Measurements from ENCODE around the gene CAMK2B.

Gene CAMK2B

GRCh38 chr7:44308596-44309270 lies 16.7 kb downstream of the CAMK2B start:
- DNase-seq (ENCODE audit: low read depth) = no peak

- no peak for DNase-seq (ENCODE audit: low read depth)
Observed at GRCh38 chr7:44307905-44308595, 17.3 kb downstream of the CAMK2B start.

- no peak for DNase-seq (ENCODE audit: low read depth)
Observed at GRCh38 chr7:44307301-44307900, 18.0 kb downstream of the CAMK2B start.

DNA sequence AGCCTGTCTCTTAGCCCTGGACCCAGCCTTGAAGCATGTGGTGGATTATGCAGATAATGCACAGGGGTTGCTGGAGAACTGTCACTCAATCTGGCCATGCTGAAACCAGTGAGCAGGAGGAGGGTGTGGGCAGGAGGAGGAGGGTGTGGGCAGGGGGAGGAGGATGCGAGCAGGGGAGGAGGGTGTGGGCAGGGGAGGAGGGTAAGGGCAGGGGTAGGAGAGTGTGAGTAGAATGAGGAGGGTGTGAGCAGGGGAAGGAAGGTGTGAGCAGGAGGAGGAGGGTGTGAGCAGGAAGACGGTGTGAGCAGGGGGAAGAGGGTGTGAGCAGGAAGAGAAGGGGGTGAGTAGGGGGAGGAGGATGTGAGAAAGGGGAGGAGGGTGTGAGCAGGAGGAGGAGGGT lies 18.8 kb downstream of the CAMK2B start:
- no peak for DNase-seq (ENCODE audit: low read depth)

DNA sequence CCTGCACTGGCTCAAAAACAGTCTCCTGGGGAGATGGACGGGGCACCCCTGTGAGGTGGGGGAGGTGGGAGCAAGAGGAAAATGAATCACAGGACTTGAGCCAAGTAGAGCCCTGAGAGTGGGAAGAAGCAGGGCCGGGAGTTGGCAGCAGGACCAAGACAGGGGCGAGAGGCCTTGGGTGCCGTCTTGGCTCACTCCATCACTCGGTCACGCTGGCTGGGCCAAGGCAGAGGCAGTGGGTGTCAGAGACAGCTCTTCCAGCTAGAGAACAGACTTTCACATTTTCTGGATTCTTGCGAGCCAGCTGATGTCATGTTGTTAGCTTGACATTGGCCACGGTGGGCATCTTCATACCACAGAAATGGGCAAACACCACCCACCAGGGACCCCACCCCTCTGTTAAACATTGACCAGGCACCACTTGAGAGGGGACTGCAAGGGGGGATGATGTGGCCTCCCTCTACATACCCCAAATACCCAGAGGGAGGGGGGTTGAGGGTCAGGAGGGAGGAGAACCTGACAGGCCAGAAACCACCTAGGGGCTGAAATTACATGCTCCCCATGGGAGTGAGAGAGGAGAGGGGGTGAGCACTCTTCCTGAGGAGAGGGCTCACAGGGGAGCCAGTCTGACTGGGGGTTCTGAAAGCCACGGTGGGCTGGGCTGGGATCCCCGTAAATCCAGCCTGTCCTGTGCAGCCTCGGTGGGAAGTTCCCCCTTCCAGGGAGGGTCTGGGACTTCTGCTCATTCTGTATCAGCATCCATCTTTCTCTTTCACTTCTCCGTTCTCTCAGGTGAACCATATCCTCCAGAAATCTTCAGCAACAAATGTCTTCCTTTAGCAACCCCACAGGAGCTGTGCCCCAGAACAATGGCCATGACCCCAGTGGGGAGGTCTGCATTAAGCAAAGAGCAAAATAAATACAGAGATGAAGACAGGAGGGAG lies 19.6 kb downstream of the CAMK2B start:
- no peak for DNase-seq (ENCODE audit: low read depth)

GRCh38 chr7:44294325-44295069 lies 30.9 kb downstream of the CAMK2B start:
- DNase-seq (ENCODE audit: low read depth) = no peak

DNA sequence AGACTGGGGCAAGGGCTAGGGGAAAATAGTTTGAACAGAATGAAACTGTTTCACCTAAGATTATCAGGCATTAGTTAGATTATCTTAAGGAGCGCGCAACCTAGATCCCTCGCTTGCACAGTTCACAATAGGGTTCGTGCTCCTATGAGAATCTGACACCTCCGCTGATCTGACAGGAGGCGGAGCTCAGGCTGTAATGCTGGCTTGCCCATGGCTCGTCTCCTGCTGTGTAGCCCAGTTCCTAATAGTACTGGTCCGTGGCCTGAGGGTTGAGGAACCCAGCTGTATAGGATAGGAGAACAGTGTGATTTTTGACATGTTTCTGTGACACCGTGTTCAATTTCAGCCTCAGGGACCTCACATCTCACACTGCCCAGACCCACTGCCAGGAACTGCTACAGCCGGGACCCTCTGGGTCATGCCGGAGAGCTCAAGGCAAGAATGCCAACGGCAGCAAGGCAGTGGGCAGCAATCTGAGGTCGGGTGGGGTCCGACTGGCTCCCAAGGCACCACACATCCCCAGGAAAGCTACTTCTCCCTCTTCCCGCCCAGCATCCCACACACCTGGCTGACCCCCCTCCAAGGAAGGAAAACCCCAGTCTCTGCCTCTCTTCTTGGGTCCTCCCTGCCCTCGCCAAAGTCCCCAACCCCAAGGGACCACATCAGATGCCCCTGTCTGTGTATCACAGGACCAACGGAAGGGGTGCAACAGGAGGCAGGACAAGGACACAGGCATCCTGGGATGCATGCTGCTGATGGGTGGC lies 31.7 kb downstream of the CAMK2B start:
- no peak for DNase-seq (ENCODE audit: low read depth)

DNA sequence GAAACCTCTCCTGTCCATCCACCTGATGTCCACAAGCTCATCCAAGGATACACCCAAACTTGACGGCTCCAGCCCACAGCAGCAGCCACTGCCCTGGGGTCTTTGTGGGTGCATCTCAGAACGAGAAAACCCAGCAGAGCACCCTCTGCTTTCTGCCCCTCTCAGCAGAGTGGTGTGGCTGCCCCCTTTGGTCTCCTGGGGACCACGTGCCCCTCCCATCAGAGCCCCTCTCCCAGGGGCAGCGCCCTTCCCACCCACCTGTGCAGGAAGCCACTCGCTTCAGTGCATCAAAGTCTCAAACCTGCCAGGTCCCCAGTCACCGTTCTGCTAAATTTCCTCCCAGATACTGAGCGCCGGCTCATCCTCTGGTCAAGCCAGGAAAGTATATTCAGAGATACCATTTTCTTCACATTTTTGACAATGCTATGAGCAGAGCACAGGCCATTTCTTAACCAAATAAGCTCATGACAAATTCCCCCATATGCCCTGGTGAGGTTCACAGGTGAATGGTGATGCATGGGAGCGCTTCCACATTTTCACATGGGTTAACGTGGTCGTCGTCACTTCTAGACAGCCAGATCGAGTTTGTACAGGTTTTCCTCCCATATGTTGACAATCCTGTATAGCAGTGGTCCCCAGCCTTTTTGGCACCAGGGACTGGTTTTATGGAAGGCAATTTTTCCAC lies 32.4 kb downstream of the CAMK2B start:
- no peak for DNase-seq (ENCODE audit: low read depth)

- DNase-seq (ENCODE audit: low read depth) = no peak
Observed at GRCh38 chr7:44292420-44292817, 33.0 kb downstream of the CAMK2B start.

DNA sequence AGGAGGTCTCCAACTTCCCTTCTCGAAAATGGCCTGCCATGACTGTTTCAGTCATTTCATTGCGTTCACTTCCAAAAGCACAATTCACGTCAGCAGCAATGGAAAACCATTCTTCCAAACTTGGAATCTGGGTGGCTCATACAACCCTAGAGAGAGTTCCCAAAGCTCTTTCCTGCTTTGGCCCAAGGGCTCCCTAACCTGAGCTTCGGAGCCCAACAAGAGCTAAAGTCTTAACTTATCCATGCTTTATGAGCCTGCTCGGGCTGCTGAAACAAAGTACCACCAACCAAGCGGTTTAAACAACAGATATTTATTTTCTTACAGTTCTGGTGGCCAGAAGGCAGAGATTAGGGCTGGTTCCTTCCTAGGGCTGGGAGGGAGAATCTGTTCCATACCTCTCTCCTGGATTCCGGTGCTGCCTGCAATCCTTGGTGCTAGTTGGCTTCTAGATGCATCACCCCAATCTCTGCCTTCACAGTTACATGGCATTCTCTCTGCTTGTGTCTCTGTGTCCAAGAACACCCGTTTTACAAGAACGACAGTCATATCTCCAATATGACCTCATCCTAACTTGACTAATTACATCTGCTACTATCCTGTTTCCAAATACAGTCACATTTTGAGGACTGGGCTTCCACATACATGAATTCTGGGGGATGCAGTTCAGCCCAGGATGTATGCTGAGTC lies 33.5 kb downstream of the CAMK2B start:
- no peak for DNase-seq (ENCODE audit: low read depth)

- no peak for DNase-seq (ENCODE audit: low read depth)
Observed at GRCh38 chr7:44291066-44291732, 34.2 kb downstream of the CAMK2B start.

DNA sequence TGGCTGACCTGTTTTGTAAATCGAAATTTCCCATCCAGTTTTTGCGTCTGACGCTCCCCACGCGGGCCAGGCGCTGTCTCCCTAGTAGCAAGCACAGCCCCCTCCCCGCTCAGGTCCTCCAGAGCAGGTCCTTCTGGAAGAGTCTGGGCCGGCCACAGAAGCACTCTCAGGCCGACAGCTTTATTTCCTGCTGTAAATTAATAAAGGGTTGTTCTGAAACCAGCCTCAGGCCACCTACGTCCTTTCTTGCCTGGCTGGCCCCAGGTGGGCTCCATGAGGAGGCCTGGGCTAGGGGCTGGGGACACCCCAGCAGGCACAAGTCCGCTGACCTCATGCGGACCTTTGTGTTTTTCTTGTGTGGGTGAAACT lies 35.2 kb downstream of the CAMK2B start:
- DNase-seq (ENCODE audit: low read depth) = no peak

DNA sequence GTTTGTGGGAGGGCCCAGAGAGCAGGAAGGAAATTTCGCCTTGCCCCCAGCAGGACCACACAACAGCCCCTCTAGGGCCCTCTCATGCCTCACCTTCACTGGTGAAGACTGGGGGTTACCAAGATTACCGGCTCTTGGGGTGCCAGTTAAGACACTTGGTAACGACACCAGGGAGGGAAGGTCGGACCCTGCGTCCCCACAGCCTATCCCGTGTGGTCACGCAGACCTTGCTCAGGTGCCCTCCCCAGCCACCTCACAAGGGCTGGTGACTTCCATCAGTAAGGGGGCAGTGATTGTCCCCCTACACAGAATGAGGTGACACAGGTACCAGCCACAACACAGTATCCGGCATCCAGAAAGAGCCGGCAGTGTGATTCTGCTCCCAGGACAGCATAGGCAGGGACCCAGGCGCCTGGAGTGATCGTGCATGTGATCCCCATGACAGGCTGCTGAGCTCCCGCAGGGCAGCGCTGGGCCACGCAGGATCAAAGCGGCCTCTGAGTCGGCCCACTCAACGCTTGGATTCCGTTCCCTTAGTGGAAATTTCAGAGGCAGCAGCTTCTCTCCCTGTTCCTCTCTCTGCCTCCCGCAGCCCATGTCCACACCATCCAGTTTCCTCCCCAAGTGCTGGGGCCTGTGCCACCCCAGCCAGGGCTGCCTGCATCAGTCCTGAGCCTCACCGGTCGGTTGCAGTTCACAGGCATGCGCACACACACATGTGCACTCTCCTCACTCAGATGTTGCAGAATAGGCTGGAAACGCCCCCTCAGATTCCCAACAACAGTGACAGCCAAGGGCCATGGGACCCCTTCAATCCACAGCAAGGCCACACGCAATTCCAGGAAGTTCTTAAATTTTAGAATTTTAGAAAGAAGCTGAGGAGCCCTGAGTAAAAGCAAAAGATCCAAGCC lies 35.8 kb downstream of the CAMK2B start:
- no peak for DNase-seq (ENCODE audit: low read depth)

GRCh38 chr7:44288811-44289340 lies 36.5 kb downstream of the CAMK2B start:
- DNase-seq (ENCODE audit: low read depth) = no peak

GRCh38 chr7:44288381-44288685 lies 37.1 kb downstream of the CAMK2B start:
- DNase-seq (ENCODE audit: low read depth) = no peak

DNA sequence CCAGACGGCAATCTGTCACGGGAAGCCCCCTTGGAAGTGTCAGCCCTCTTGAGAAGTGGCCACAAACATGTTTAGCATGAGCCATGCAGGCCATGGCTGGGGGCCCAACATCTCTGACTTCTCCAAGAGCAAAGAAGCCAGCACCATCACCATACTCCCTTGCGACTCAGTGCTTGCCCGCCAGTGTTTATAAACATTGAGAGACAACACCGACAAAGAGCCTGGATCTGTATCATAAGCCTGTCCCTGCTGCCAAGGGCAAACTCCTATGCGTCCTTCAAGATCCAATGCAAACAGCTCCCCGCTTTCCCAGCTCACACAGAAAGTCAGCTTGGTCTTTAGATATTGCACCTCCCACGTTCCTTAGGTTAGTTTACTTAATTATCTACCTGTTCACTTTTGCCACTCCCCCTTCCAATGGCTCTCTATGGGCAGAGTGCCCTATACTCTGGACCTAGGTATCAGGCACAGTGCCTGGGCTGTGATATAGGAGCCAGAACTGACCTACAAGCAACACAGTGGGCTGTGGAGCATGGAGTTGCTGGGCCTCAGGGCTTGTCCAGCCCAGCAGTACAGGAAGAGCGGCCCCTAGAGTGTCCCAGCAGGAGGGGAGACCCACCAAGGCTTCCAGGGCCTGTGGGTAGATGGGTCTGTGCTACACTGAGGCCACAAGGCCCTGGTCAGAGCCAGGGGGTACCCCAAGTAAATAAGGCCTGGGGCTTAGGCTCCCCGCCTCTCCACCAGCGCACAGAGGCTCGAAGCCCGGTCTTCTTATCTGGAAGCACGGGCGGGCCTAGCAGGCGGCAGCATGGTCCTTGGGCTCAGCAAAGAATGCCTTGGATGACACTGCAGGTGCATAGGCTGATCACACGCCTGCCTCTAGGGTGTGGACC lies 37.7 kb downstream of the CAMK2B start:
- DNase-seq (ENCODE audit: low read depth) = no peak

Measured in activated T-cell treated with anti-CD3 and anti-CD28 coated beads for 1 hour (primary cell).